ENCODE results near the gene PLXNA2. TPM values are rescaled to one million over a fixed set of nuclear protein-coding genes. Genes with fewer than 3 reads are reported as not detected.

PLXNA2 gene
- total and polyA plus RNA-seq, 3 donors from 2014 or later: 4.1 to 5.5 (median 4.7) TPM

DNA sequence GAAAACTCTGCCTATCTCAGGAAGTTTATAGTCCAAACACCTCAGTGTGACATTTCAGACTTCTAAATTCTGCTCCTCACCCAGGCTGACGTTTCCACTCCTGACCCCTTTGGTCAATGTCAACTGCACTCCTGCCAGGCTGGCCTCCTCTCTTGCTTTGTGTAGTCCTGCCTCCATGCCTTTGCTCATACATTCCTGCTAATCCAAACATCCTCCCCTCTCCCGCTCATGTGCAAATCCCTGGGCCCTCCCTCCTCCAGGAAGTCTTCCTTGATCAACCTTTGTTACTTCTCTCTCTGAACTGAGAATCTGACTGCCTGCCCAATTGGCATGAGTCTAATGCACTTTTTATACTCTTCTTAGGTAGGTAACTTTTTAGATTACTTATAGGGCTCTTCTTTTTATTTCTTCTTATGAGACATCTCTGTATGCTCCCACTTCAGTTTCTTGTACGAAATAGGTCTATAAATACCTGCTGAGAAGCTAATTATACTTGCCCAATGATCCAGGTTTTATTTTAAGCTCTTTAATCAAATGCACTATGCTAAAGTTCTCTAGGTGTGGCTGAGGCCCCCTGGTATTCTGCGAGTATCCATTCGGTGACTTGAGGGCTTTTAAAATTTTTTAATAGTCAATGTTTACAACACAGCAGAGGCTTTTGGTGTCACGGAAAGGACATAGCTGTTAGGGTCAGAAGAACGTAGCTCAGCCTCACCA lies 128.1 kb downstream of the PLXNA2 start:
- WGBS, 2 donors: 87 to 88% methylated on average over 7 of the region's 7 CpGs
- H3K4me3 ChIP-seq: no peak overlapping the region
- no peak overlapping the region for H3K27ac ChIP-seq
- no peaks in the 10 kb centered on the region for H3K9me3 ChIP-seq
- intact Hi-C loops (cut with DNase I; ENCODE audit: low total_unique reads): no loop called here
- H3K4me1 ChIP-seq: no peaks in the 10 kb centered on the region
- no peak for DNase-seq
- TF ChIP-seq, protein P1, sequence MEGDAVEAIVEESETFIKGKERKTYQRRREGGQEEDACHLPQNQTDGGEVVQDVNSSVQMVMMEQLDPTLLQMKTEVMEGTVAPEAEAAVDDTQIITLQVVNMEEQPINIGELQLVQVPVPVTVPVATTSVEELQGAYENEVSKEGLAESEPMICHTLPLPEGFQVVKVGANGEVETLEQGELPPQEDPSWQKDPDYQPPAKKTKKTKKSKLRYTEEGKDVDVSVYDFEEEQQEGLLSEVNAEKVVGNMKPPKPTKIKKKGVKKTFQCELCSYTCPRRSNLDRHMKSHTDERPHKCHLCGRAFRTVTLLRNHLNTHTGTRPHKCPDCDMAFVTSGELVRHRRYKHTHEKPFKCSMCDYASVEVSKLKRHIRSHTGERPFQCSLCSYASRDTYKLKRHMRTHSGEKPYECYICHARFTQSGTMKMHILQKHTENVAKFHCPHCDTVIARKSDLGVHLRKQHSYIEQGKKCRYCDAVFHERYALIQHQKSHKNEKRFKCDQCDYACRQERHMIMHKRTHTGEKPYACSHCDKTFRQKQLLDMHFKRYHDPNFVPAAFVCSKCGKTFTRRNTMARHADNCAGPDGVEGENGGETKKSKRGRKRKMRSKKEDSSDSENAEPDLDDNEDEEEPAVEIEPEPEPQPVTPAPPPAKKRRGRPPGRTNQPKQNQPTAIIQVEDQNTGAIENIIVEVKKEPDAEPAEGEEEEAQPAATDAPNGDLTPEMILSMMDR (IDR thresholded peaks at IDR 0.05): no peak
- no peak for TF ChIP-seq POLR2A (IDR thresholded peaks at IDR 0.05)
- no peaks in the 10 kb centered on the region for H3K36me3 ChIP-seq (ENCODE audit: low read depth, missing control alignments)
- H3K27me3 ChIP-seq: no peaks in the 10 kb centered on the region

DNA sequence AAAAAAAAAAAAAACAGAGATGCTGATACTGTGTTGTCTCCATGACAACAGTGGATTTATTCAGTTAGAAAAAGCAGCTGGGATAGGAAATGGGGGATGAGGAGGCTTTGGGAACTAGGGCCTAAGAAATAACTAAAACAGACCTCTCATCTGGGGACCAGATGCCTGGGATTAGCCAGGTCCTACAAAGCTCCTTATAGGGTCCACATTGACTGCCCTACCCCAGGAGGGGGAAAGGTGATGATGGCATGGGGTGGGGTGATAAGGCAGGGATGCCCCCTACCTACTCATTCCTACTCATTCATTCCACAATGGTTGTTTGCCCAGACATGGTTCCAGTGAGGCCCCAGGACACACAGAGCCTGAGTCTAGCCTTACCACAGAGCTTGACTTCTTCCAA lies 131.2 kb downstream of the PLXNA2 start:
- intact Hi-C loops (cut with DNase I; ENCODE audit: low total_unique reads): no loop called here
- TF ChIP-seq, protein P1 (IDR thresholded peaks at IDR 0.05): no peak
- no peak for TF ChIP-seq POLR2A (IDR thresholded peaks at IDR 0.05)
- H3K27ac ChIP-seq: no peak overlapping the region
- no peaks in the 10 kb centered on the region for H3K27me3 ChIP-seq
- H3K4me1 ChIP-seq: no peaks in the 10 kb centered on the region
- no peak overlapping the region for H3K4me3 ChIP-seq
- H3K9me3 ChIP-seq: no peaks in the 10 kb centered on the region
- no peak for DNase-seq
- no peaks in the 10 kb centered on the region for H3K36me3 ChIP-seq (ENCODE audit: low read depth, missing control alignments)

DNA sequence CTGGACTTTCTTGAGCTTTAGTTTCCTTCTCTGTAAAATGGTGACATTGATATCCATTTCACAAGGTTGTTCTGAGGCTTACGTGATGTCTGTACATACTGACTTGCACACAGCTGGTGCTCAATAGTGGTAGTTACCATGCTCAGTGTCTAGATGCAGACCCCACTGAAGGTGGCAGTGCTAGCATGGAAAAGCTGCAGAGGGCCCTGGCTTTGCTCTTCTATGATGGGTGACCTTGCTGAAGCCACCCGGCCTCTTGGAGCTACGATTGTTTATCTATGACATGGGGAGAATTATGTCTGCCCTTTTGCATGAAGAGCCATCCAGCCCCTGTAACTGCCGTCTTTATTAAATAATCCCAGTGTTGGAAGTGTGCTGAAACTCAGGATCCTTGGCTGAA lies 131.8 kb downstream of the PLXNA2 start:
- no peaks in the 10 kb centered on the region for H3K9me3 ChIP-seq
- TF ChIP-seq, protein P1 (IDR thresholded peaks at IDR 0.05): no peak
- no peak for TF ChIP-seq POLR2A (IDR thresholded peaks at IDR 0.05)
- no peaks in the 10 kb centered on the region for H3K4me1 ChIP-seq
- H3K27ac ChIP-seq: no peak overlapping the region
- no peaks in the 10 kb centered on the region for H3K36me3 ChIP-seq (ENCODE audit: low read depth, missing control alignments)
- intact Hi-C loops (cut with DNase I; ENCODE audit: low total_unique reads): no loop called here
- no peaks in the 10 kb centered on the region for H3K27me3 ChIP-seq
- DNase-seq: no peak
- H3K4me3 ChIP-seq: no peak overlapping the region
- WGBS, 2 donors: 77 to 87% methylated on average over 4 of the region's 4 CpGs

DNA sequence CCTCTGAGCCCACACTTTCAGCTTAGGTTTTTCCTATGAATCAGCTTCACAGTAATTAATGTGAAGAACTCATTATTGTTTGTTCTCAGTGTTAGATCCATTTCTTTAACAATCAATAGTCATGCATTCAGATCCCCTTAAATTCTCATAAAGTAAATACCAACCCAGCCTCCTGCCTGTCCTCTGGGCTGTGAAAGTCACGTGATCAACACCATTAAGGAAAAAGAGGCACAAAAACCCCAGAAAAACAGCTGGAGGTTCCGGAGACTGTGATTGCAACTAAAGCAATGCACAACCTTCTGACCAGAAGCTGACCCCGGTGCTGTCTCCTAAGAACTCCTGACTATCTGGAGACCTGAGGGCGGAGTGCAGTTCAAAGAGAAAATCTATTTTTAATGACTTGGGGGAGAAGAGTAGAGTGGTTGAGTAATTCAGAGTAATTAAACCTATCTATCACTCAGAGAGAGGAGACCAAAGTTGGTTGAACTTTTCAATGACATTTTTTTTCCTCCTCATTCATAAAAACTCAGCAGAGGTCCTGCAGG lies 132.5 kb downstream of the PLXNA2 start:
- 82 to 92% methylated on average over 4 of the region's 4 CpGs for WGBS, 2 donors
- no peak overlapping the region for H3K4me3 ChIP-seq
- no peak for DNase-seq
- H3K4me1 ChIP-seq: no peaks in the 10 kb centered on the region
- no peaks in the 10 kb centered on the region for H3K36me3 ChIP-seq (ENCODE audit: low read depth, missing control alignments)
- no peaks in the 10 kb centered on the region for H3K9me3 ChIP-seq
- no peak for TF ChIP-seq POLR2A (IDR thresholded peaks at IDR 0.05)
- TF ChIP-seq, protein P1 (IDR thresholded peaks at IDR 0.05): no peak
- no peak overlapping the region for H3K27ac ChIP-seq
- H3K27me3 ChIP-seq: no peaks in the 10 kb centered on the region
- intact Hi-C loops (cut with DNase I; ENCODE audit: low total_unique reads): no loop called here

DNA sequence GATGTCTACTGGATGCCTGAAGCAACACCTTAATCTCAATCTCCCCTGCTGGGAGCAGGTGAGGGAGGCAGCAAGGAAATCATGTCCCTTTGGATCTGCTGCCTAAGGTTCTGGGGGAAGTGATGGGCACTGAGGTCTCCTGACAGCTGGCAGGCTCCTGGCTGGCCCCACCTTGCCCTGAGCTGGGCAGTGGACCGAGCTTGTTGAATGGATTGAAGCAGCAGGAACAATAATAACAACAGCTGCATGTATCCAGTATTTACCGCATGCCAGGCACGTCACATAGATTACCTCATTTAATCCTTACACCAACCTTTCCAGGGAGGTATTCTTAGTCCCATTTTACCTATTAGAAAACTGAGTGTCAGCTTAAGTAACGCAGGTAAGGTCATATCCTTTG lies 133.9 kb downstream of the PLXNA2 start:
- intact Hi-C loops (cut with DNase I; ENCODE audit: low total_unique reads): no loop called here
- H3K4me1 ChIP-seq: no peaks in the 10 kb centered on the region
- DNase-seq: no peak
- no peak overlapping the region for H3K27ac ChIP-seq
- H3K4me3 ChIP-seq: no peak overlapping the region
- no peaks in the 10 kb centered on the region for H3K36me3 ChIP-seq (ENCODE audit: low read depth, missing control alignments)
- H3K9me3 ChIP-seq: no peaks in the 10 kb centered on the region
- 91 to 96% methylated on average over 4 of the region's 4 CpGs for WGBS, 2 donors
- TF ChIP-seq, protein P1 (IDR thresholded peaks at IDR 0.05): no peak
- TF ChIP-seq POLR2A (IDR thresholded peaks at IDR 0.05): no peak
- H3K27me3 ChIP-seq: no peaks in the 10 kb centered on the region
